GM12892 (cell line): Measurements from ENCODE around the gene PEX10.

Source experiments
- POLR2A ChIP-seq: IDR thresholded peaks from 2 replicates; pipeline ENCODE4 v1.6.1; 2011; ENCODE audit warnings: low read depth, low read length, control low read depth
- POLR2AphosphoS5 ChIP-seq: IDR thresholded peaks from 2 replicates; pipeline ENCODE4 v1.6.1; 2011; ENCODE audit warnings: low read depth, low read length, control low read depth

GRCh38 chr1:2363847-2364513, 48.4 kb downstream of the PEX10 start:
- no peak for TF ChIP-seq POLR2A
- no peak for TF ChIP-seq POLR2AphosphoS5
